Uterus (tissue), 2 donors: Measurements from ENCODE around the gene NID2.

Source experiments
- POLR2A ChIP-seq, 2 donors: fragments of 450-650 bp; IDR thresholded peaks; one replicate each; pipeline ENCODE4 v1.6.1; 2016; ENCODE audit warnings: antibody characterized with exemption in 2 of 2, mild to moderate bottlenecking in 1 of 2, moderate library complexity in 1 of 2
- TF ChIP-seq, protein P1 (sequence below), 4 experiments: fragments of 200-600 bp in 2 of 4; fragments of 450-650 bp in 2 of 4; sonication (generic) in 2 of 4; IDR thresholded peaks; one replicate each; pipeline ENCODE4 v1.5.1; 2016 to 2019; ENCODE audit warnings: antibody characterized with exemption in 4 of 4, mild to moderate bottlenecking in 2 of 4, moderate library complexity in 1 of 4

DNA sequence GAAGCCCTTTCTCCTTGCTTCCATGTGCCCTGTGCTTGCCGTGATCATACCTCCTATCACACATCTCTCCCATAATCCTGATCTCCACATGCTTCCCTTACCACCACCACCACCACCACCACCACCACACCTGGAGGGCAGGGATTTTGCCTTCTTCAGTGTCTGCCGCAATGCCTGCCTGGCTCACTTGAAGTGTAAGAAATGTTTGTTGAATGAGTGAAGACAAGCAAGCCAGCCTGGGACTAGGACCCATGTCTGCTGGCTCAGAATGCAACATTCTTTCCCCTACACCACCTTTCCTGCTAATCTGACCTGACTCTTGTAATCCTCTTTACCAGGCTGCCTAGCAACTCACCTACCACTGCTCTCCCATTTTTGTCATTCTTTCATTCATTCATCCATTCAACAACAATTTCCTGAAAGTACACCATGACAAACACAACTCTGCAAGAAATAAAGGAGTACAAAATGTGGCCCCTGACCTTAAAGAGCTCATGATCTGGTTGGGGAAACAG lies 3.5 kb upstream of the NID2 start:
- TF ChIP-seq, protein P1, sequence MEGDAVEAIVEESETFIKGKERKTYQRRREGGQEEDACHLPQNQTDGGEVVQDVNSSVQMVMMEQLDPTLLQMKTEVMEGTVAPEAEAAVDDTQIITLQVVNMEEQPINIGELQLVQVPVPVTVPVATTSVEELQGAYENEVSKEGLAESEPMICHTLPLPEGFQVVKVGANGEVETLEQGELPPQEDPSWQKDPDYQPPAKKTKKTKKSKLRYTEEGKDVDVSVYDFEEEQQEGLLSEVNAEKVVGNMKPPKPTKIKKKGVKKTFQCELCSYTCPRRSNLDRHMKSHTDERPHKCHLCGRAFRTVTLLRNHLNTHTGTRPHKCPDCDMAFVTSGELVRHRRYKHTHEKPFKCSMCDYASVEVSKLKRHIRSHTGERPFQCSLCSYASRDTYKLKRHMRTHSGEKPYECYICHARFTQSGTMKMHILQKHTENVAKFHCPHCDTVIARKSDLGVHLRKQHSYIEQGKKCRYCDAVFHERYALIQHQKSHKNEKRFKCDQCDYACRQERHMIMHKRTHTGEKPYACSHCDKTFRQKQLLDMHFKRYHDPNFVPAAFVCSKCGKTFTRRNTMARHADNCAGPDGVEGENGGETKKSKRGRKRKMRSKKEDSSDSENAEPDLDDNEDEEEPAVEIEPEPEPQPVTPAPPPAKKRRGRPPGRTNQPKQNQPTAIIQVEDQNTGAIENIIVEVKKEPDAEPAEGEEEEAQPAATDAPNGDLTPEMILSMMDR (IDR thresholded peaks at IDR 0.05), result no peak
- no peak for TF ChIP-seq POLR2A (IDR thresholded peaks at IDR 0.05)
